Stimulated activated CD4-positive, alpha-beta T cell treated with anti-CD3 and anti-CD28 coated beads, Interleukin-4, amount 100 ng/mL, for 48 hours (primary cell): Measurements from ENCODE around the gene SBF1.
"Not testable (repeated sequence)": the region's sequence is repeated elsewhere in the genome, so short reads cannot be mapped to it uniquely, and the experiment has no call there.

Source experiments
- DNase-seq, 2 donors: peaks; one replicate each; pipeline ENCODE4 v3.0.0-alpha.2; 2020; ENCODE audit warnings: low read depth in 2 of 2

SBF1 gene

GRCh38 chr22:50432131-50432876 is 42.5 kb downstream of the SBF1 start:
- DNase-seq = no peak

- no peak for DNase-seq
Measured at GRCh38 chr22:50425179-50425916, 49.5 kb downstream of the SBF1 start.

GRCh38 chr22:50423956-50424355 is 50.9 kb downstream of the SBF1 start:
- no peak for DNase-seq

- no peak for DNase-seq
Measured at GRCh38 chr22:50422961-50423815, 51.6 kb downstream of the SBF1 start.

GRCh38 chr22:50422046-50422445 is 52.8 kb downstream of the SBF1 start:
- no peak for DNase-seq

- DNase-seq = no peak
Measured at GRCh38 chr22:50420581-50420980, 54.3 kb downstream of the SBF1 start.

GRCh38 chr22:50420015-50420414 is 54.8 kb downstream of the SBF1 start:
- DNase-seq = no peak

GRCh38 chr22:50419116-50419515 is 55.7 kb downstream of the SBF1 start:
- no peak for DNase-seq

- no peak for DNase-seq
Measured at GRCh38 chr22:50418624-50419023, 56.2 kb downstream of the SBF1 start.

- no peak for DNase-seq
Measured at GRCh38 chr22:50417411-50418210, 57.2 kb downstream of the SBF1 start.

GRCh38 chr22:50416996-50417395 is 57.8 kb downstream of the SBF1 start:
- no peak for DNase-seq

GRCh38 chr22:50415426-50415825 is 59.4 kb downstream of the SBF1 start:
- no peak for DNase-seq

- DNase-seq = no peak
Measured at GRCh38 chr22:50414476-50415248, 60.2 kb downstream of the SBF1 start.

GRCh38 chr22:50408954-50409353 is 65.9 kb downstream of the SBF1 start:
- DNase-seq = not testable (repeated sequence)

GRCh38 chr22:50408311-50408710 is 66.5 kb downstream of the SBF1 start:
- no peak for DNase-seq

GRCh38 chr22:50406416-50407170 is 68.2 kb downstream of the SBF1 start:
- DNase-seq = no peak

- DNase-seq = no peak
Measured at GRCh38 chr22:50403701-50404101, 71.1 kb downstream of the SBF1 start.

- no peak for DNase-seq
Measured at GRCh38 chr22:50401907-50402306, 72.9 kb downstream of the SBF1 start.

- no peak for DNase-seq
Measured at GRCh38 chr22:50400931-50401330, 73.9 kb downstream of the SBF1 start.

- no peak for DNase-seq
Measured at GRCh38 chr22:50400406-50400805, 74.4 kb downstream of the SBF1 start.
